Hindlimb muscle (tissue), 1 donor: Measurements from ENCODE around the gene NUP50. TPM values are rescaled to one million over a fixed set of nuclear protein-coding genes. Genes with fewer than 3 reads are reported as not detected.

ENCODE experiments used
- DNase-seq: peaks from one replicate; pipeline ENCODE4 v3.0.0-alpha.2; 2013
- polyA plus RNA-seq: library from polyadenylated mRNA; unstranded; fragments of 120-200 nt; gene quantifications from one replicate; pipeline ENCODE4 v1.2.1, GENCODE V29; 2013; ENCODE audit not compliant: insufficient read length

The NUP50 gene
- 18.7 TPM for polyA plus RNA-seq

- DNase-seq: peak; percentile 98
These were observed at the start of gene NUP50 for GRCh38 chr22:45163451-45164269. Gene NUP50 (plus strand): TSS chr22:45163925. CDS start chr22:45168178, 4,253 bp downstream.

GRCh38 chr22:45120440-45120839 is 43.3 kb upstream of the NUP50 start:
- no peak for DNase-seq

- no peak for DNase-seq
These were observed 42.8 kb upstream of the NUP50 start for GRCh38 chr22:45120931-45121330.

GRCh38 chr22:45124176-45124847 is 39.4 kb upstream of the NUP50 start:
- no peak for DNase-seq

GRCh38 chr22:45125188-45125587 is 38.5 kb upstream of the NUP50 start:
- peak; percentile 15 for DNase-seq

GRCh38 chr22:45127866-45128265 is 35.9 kb upstream of the NUP50 start:
- DNase-seq: no peak

GRCh38 chr22:45129703-45130524 is 33.8 kb upstream of the NUP50 start:
- DNase-seq: no peak

- no peak for DNase-seq
These were observed 32.8 kb upstream of the NUP50 start for GRCh38 chr22:45130891-45131290.

GRCh38 chr22:45131749-45132148 is 32.0 kb upstream of the NUP50 start:
- DNase-seq: peak; percentile 8

GRCh38 chr22:45134313-45134712 is 29.4 kb upstream of the NUP50 start:
- DNase-seq: no peak

- DNase-seq: no peak
These were observed 27.1 kb upstream of the NUP50 start for GRCh38 chr22:45136594-45136993.

- no peak for DNase-seq
These were observed 24.0 kb upstream of the NUP50 start for GRCh38 chr22:45139693-45140092.

- no peak for DNase-seq
These were observed 21.3 kb upstream of the NUP50 start for GRCh38 chr22:45142376-45142775.

GRCh38 chr22:45144916-45145315 is 18.8 kb upstream of the NUP50 start:
- DNase-seq: no peak

- no peak for DNase-seq
These were observed 14.1 kb upstream of the NUP50 start for GRCh38 chr22:45149671-45150070.

GRCh38 chr22:45150139-45150538 is 13.6 kb upstream of the NUP50 start:
- no peak for DNase-seq

GRCh38 chr22:45151503-45151902 is 12.2 kb upstream of the NUP50 start:
- DNase-seq: no peak

- no peak for DNase-seq
These were observed 9.3 kb upstream of the NUP50 start for GRCh38 chr22:45154383-45154782.

- DNase-seq: no peak
These were observed 8.5 kb upstream of the NUP50 start for GRCh38 chr22:45155050-45155840.

GRCh38 chr22:45157907-45158306 is 5.8 kb upstream of the NUP50 start:
- no peak for DNase-seq

GRCh38 chr22:45159652-45160462 is 3.9 kb upstream of the NUP50 start:
- DNase-seq: no peak
